Activated T-helper 1 cell treated with anti-CD3 and anti-CD28 coated beads, Interleukin-2, amount 50 U/mL, for 16 hours (primary cell): ENCODE results near the gene WDR31.
"Not testable (repeated sequence)": the region's sequence is repeated elsewhere in the genome, so short reads cannot be mapped to it uniquely, and the experiment has no call there.

Experiments
- DNase-seq, 2 donors: peaks; one replicate each; pipeline ENCODE4 v3.0.0-alpha.2; 2020; ENCODE audit warnings: low read depth in 1 of 2, low spot score in 1 of 2

Gene WDR31

DNA sequence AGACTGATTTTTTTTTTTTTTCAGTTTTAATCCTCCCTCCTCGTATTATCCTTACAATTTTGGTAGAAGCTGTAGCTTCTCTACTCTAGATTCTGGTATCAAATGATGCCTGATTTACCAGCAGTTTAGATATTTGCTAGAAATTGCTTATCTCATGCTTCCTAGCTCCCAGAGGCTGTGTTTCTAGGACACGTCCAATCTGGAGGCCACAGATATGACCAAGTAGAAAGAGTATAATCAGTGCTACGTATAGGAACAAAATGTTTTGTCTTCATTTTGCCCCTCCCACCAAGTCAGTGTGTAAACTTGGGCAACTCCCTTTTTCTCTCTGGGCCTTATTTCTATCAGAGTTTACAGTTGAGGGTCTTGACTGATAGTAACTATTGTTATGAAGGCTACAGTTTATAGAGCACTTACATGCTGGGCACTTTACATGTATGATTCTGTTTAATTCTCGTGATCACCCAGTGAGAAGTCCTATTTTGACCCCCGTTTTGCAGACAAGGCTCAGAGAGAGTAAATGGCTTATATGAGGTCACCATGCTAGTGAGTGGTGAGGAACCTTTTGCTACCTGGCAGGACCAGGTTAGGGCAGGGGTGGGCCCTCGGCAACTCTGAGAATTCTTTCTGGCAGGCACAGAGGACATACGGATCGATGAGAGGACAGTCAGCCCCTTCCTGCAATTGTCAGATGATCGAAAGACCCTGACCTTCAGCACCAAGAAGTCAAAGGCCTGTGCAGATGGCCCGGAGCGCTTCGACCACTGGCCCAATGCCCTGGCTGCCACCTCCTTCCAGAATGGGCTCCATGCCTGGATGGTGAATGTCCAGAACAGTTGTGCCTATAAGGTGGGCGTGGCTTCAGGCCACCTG, 29.1 kb upstream of the WDR31 start:
- no peak for DNase-seq

DNA sequence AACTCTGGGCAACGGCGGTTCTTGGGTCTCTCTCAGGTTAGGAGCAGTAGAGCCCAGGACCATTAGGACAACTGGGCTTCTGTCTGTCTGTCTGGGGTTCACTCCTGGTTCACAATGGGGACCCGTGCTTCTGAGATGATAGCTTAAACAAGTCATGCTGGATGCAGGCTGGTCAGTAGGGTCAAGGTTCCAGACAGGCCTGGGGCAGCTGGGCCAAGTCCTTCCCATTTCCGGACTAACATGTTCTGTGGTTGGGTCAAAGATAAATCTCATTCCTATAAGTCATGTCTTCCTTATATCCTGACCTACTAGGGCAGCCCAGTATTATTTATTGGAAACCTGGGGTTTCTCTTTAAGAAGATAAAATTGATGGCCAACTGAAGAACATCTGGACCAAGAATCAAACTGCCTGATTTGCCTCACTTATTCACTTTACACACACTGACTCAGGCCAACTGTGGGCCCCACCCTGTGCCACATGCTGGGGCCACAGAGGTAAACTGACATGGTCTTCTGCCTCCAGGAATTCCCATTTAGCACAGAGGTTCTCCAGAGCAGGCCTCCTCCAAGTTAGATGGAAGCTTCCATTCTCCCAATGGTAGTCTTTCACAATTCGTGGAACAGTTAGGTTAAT, 28.4 kb upstream of the WDR31 start:
- no peak for DNase-seq

DNA sequence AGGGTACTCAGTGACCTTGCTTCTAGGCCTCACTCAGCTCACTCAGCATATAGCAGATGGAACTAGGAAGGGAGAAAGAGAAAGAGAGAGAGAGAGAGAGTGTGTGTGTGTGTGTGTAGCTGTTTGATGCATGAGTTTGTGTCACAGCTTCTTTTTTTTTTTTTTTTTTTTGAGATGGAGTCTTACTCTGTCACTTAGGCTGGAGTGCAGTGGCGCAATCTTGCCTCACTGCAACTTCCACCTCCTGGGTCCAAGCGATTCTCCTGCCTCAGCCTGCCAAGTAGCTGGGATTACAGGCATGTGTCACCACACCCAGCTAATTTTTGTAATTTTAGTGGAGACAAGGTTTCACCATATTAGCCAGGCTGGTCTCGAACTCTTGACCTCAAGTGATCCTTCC, 25.6 kb upstream of the WDR31 start:
- DNase-seq = not testable (repeated sequence)

DNA sequence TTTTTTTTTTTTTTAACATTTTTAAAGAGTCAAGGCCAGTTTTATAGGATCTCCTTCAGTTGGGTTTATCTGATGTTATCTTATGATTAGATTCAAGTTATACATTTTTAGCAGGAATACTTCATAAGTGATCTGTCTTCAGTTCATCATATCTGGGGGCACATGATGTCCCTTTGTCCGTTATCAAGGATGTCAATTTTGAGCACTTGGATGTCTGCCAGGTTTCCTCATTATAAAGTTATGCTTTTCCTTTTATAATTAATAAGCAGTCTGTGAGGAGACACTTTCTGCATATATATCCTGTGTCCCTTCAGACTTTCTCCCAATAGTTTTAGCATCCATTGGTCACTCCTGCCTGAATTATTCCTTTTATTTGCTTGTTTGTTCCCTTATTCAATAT, 24.9 kb upstream of the WDR31 start:
- no peak for DNase-seq

DNA sequence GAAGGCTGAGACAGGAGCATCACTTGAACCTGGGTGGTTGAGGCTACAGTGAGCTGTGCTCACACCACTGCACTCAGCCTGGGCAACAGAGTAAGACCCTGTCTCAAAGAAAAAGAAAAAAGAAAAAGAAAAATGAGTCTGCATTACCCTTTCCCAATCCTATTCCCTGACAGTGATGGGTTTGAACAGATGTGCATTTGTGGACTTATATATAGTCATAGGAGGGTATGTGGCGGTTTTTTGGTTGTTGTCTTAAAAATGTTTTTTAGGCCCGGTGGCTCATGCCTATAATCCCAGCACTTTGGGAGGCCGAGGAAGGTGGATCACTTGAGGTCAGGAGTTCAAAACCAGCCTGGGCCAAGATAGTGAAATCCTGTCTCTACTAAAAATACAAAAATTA, 23.3 kb upstream of the WDR31 start:
- no peak for DNase-seq

DNA sequence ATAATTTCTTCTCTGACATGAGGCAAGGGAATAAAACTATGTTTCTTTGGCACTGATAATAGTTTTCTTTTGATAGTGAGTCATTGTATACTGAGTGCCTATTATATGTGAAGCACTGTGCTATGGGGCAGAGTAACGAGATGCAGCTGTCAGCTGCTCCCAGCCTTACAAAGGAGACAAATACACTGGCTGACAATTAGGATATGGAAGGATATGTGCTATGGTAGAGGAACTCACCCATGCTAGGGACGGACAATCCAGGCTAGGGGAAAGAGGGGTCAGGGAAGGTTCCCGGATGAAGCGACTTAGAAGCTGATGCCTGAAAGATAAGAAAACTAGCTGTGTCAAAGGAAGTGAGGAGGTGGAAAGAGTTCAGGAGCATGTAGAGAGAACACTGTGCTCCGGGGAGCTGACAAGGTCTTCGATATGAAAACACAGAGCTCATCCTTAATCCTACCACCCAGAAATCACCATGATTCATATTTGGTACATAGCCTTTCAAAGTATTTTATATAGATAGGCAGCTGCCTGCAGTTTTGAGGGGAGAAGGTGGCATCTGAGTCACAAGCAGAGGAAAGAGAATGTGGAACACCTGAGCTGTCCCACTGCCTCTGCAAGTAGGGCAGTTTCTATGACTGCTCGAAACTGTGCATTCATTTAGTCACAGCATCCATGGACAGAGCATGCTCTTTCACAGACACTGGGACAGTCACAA, 21.4 kb upstream of the WDR31 start:
- DNase-seq = no peak

DNA sequence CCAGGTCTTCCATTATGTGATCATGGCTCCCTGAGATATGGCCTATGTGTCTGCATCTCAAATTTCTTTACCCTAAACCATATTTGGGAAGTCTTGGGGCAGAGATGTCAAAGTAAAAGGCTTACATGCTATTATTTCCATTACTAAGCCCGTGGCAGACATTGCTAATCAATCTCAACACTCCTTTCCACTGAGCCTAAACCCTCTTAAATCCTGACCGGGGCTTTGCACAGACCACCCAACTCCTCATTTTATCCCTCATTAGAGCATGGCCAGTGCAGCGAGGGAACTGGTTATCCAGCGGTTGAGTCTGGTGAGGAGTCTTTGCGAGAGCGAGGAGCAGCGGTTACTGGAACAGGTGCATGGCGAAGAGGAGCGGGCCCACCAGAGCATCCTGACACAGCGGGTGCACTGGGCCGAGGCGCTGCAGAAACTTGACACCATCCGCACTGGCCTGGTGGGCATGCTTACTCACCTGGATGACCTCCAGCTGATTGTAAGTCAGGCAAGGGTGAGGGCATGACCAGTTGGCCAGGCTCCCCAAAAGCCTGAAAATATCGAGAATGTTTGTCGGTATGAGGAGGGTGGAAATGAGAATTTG, 20.3 kb upstream of the WDR31 start:
- DNase-seq = no peak

DNA sequence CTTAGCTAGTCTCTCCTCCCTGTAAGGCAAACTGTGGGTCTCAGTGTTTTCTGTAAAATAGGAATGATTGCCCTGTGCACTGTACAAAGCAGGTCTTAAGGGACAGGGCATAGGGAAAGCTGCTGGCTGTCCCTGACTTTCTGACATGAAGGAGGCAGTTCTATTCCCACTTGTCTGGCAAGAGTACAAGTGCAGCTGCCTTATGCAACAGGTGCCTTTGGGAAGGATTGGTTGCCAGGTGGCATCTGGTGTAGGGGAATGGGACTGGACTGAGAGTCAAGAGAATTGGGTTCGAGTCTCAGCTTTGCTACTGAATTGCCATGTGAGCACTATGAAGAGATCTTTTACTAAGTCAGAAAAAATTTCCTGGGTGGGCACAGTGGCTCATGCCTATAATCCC, 19.3 kb upstream of the WDR31 start:
- DNase-seq = no peak

DNA sequence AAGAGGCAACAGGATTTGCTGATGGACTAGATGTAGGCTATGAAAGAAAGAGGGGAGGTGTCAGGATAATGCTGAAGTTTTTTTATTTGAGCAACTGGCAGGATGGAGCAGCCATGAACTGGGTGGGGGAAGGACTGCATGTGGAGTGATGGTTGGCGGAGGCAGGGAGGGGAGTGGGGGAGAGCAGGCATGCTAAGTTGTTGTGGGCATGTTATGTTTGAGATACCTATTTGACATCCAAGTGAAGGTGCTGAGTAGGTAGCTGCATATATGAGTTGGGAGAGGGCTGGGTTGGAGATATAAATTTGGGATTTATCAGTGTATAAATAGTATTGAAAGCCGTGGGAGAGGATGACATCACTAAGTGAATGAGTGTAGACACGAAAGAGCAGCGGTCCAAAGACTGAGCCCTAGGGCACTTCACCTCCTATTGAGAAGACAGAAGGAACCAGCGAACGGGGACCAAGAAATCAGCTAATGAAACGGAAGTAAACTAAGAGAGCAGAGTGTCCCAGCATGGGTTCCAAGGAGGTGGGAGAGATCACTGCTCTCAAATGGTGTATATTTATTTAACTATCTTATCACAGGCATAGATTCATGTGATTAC, 16.7 kb upstream of the WDR31 start:
- no peak for DNase-seq

DNA sequence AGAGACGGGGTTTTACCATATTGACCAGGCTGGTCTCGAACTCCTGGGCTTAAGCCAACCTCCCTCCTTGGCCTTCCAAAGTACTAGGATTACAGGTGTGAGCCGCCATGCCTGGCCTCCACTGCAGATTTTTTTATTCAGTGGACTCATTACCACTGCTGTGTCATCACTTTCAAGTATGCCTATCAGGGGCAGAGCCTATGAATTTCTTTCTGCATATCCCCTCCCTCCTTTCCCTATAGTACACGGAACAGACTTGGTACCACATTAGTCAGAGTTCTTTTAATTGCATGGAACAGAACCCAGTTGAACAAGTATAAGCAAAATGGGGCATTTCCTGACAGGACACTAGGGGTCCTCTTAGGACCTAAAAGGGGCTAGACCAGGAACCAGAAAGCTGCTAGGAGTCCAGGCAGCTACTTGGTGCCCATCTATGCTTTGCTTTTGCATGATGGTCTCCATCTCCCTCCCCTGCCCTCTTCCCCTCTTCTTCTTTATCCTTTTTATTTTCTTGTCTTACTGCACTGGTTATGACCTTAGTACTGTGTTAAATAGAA, 15.0 kb upstream of the WDR31 start:
- no peak for DNase-seq

DNA sequence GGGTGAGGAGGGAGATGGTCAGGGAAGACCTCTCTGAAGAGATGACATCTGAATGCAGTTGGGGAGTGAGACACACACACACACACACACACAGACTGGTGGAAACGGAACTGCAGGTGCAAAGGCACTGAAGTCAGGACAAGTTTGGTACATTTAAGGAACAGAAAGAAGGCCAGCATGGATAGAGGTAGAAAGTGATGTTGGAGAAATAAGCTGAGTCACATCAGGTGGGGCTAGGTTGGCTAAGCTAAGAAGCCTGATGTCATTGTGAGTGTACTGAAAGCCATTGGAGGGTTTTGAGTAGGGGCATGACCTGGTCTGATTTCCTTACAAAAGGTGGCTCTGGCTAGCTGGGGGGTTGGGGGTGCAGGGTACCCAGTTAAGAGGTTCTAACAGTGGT, 12.3 kb upstream of the WDR31 start:
- DNase-seq = no peak

DNA sequence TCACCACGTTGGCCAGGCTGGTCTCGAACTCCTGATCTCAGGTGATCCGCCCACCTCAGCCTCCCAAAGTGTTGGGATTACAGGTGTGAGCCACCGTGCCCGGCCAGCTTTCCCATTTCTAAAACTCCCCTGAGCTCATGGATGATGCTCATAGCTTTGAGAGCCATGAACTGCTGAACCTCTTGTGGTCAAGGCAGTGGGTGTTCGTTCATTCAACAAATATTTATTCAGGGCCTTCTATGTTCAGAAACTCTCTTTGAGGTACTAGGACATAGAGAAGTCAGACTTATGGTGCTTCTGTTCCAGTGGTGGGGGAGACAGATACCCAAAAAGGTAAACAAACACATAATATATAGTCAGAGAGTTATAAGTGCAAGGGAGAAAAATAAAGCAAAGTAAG, 11.9 kb upstream of the WDR31 start:
- DNase-seq = no peak

DNA sequence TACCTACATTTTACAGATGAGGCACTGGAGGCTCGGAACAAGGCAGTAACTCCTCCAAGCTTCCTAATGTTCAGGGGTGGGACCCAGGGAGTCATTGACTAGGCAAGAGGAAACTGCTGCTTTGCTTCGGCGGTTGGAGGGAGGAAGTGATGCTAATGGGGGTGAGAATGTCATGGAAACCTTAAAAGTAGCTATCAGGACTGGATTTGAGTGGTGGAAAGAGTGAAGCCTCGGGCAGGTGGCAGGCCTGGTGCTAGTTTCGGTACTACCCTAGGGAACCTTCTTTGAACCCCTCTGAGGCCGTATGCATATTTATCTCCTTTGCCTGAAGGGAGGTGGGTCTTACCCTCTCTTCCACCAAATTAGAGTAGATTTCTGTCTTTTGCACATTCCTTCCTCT, 10.9 kb upstream of the WDR31 start:
- no peak for DNase-seq

DNA sequence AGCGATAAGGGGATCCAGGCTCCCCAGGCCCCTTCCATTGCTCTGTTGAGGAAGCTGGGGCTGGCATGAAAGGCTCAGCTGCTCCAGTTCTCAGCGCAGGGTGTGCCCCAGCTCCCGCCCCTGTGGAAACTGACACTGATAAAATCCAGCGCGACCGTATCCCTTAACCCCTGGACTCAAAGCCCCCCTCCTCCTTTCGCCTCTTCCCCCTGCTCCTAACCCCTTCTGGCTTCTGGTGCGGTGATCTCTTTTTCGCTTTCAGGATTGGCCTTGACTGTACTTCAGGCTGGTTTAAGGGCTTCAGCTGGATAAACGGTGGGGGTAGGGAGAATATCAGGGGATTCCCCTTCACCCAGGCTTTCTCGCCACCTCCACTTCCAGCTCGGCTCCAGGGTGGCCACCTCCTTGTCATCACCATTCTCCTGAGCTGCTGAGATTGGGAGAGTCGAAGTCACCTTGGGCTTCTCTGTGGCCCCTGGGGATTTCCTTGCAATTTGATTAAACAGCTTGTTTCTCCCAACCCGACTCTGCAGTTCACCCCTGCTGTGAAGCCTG, 10.1 kb upstream of the WDR31 start:
- DNase-seq = no peak

DNA sequence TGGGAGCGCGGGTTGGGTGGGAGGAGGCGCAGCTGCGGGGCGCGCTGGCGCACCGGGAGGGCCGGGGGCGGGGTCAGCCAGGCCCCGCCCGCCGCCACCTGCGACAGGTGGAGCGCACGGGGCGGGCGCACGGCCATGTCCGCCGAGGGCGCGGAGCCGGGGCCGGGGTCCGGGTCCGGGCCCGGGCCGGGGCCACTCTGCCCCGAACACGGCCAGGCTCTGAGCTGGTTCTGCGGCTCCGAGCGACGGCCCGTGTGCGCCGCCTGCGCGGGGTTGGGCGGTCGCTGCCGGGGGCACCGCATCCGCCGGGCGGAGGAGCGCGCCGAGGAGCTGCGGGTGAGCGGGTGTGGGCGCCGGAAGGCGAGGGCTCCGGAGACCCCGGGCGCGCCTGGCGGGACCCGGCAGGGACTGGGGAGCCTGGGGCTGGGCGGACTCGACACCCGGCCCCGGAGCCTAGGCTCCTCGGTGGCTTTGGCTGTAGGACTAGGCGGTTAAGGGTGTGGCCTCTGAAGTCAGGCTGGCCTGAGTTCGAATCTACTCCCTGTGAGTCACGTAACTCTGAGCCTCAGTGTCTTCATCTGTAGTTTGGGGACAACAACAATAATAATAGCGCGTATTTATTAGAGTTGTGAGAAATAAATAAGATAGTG, 9.5 kb upstream of the WDR31 start, which contains the start of gene BSPRY:
Gene BSPRY (plus strand): TSS at position 97 of the 650 bp plus-strand sequence. CDS start 39 bp downstream, at position 136.
- DNase-seq = no peak

DNA sequence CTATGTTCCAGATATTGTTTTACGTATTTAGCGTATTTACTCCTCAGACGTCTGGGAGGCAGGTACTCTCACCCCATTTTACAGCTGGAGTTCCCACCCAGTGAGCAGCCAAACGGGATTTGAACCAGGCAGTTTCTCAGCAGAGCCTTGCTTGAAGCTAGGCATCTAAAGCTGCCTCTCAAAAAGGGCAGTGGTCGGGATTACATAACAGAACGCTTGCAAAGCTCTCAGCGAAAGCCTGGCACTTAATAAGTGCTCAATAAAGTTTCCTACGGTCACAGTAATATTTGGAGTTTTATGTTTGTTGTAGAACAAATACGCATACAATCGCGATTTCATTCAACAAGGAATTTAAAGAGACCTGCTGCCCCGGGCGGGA, 9.0 kb upstream of the WDR31 start:
- DNase-seq = no peak

DNA sequence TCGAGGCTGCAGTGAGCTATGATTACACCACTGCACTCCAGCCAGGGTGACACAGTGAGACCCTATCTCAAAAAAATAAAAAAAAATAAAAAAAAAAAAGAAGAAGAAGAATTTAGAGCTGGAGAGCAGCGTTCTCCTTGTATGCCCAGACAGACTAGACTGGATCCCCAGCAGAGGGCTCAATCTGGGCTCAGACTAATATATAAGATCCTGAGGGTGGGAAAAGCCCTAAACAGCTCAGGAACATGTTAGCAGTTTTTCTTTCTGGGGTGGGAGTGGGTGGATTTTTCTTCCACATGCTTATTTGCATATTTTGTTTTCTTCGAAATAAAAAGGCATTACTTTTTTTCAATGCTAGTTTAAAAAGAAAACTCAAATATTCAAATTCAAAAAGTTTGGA, 8.4 kb upstream of the WDR31 start:
- no peak for DNase-seq

DNA sequence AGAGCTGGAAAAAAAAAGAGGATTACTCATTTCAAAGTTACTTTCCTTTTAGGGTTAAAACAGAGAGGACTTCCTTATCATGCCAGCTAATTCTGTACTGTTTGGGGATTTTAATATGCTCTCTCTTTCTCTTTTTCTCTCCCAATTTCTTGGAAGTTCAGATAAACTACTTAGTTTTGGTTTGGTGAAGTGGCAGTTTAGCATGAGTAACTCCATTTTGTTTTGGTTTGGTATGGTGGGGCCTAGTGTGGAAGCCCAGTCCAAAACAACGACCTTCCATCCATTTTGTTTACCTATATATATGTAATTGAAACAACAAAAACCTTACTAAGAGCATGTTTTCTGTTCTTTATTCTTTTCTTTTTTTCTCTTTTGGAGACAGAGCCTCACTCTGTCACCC, 5.6 kb upstream of the WDR31 start:
- DNase-seq = no peak

DNA sequence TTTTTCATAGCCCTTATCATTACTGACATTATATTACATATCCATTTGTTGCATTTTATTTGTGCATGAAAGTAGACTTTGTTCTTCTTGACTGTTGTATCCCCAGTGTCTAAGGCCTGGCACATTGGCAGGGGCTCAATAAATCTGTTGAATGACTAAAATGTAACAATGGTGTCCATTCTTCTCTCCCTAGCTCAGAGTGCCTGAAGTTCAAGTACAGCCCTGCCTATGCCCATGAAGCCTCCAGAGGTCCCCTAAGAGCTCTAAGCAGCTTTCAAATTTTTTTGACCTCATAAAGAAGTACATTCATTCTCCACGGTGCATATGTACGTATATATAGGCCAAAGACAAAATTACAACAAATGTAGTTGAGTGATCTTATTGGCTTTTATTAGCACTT, 5.1 kb upstream of the WDR31 start:
- DNase-seq = no peak

DNA sequence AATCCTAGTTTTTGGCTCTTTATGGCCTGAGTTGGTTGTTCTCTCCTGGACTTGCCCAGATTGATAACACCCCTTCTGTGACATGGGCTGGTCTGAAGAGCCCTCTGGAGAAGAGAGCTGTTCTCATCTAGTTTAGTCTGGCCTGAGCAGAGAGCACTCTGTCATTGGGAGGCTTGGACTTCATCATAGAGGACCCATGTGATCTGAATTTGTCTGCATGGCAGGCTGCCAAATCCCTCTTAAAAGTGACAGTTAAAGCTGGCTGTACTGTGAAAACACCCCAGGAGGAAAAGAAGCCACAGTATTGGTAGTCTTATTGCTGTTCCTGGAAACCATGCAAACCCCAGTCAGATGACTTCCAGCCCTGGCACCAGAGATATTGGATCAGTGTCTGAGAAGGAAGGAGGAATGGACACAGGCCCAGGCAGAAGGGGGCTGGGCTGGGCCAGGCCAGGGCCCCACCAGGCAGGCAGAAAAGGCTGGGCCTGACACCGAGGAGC, 3.7 kb upstream of the WDR31 start:
- DNase-seq = no peak
